Activated gamma-delta T cell treated with Interleukin-2 at 50 U/mL for 16 hours (primary cell): ENCODE results near the gene CTXND1.
"Not testable (repeated sequence)": the region's sequence is repeated elsewhere in the genome, so short reads cannot be mapped to it uniquely, and the experiment has no call there.

Source experiments
- DNase-seq: peaks from one replicate; pipeline ENCODE4 v3.0.0-alpha.2; 2020

The CTXND1 gene

GRCh38 chr15:80156176-80156720 is 95.8 kb downstream of the CTXND1 start:
- no peak for DNase-seq

GRCh38 chr15:80155378-80156175 is 96.4 kb downstream of the CTXND1 start:
- not testable (repeated sequence) for DNase-seq

- no peak for DNase-seq
Measured at GRCh38 chr15:80155001-80155377, 97.0 kb downstream of the CTXND1 start.

- DNase-seq, result no peak
Measured at GRCh38 chr15:80154336-80154735, 97.7 kb downstream of the CTXND1 start.

- no peak for DNase-seq
Measured at GRCh38 chr15:80153900-80154299, 98.1 kb downstream of the CTXND1 start.

- peak; percentile 29 for DNase-seq
Measured at GRCh38 chr15:80152896-80153876, 98.8 kb downstream of the CTXND1 start, which contains the start of gene FAH. TSS of gene FAH (plus strand) at chr15:80152999. CDS start at chr15:80153055, 56 bp downstream.

GRCh38 chr15:80152180-80152895 is 99.7 kb downstream of the CTXND1 start:
- peak; percentile 86 for DNase-seq

- no peak for DNase-seq
Measured at GRCh38 chr15:80151576-80151975, 100.4 kb downstream of the CTXND1 start.

- DNase-seq, result no peak
Measured at GRCh38 chr15:80151148-80151547, 100.9 kb downstream of the CTXND1 start.
